Body of pancreas (tissue), 4 donors: Measurements from ENCODE around the gene IL16. TPM values are rescaled to one million over a fixed set of nuclear protein-coding genes. Genes with fewer than 3 reads are reported as not detected.

Experiments used
- ATAC-seq: fragments of 150-250 bp; one replicate; pipeline ENCODE4 v1.9.1; 2016
- DNase-seq, 4 donors: peaks; one replicate each; pipeline ENCODE4 v3.0.0-alpha.2; 2019
- H3K27ac ChIP-seq, 4 donors: fragments of 200-600 bp; sonication (generic); 1 replicate in 3 of 4; 2 replicates in 1 of 4; pipeline versions ENCODE4 v1.5.1 to v1.6.1; 2016 to 2019; ENCODE audit warnings: mild to moderate bottlenecking in 1 of 4, mixed read lengths in 1 of 4, moderate library complexity in 1 of 4
- H3K27me3 ChIP-seq, 2 donors: fragments of 200-600 bp; sonication (generic); one replicate each; pipeline ENCODE4 v1.6.0; 2016; ENCODE audit warnings: mild to moderate bottlenecking in 1 of 2
- H3K36me3 ChIP-seq, 2 donors: fragments of 200-600 bp; sonication (generic); replicated peaks in 1 of 2; 2 replicates each; pipeline ENCODE4 v1.5.1; 2016; ENCODE audit warnings: low read depth in 2 of 2; ENCODE audit not compliant: insufficient read depth in 1 of 2
- H3K4me1 ChIP-seq: fragments of 200-600 bp; sonication (generic); one replicate; pipeline ENCODE4 v1.6.0; 2016
- H3K4me3 ChIP-seq, 2 donors: fragments of 200-600 bp; sonication (generic); 1 replicate in 1 of 2; 2 replicates in 1 of 2; pipeline ENCODE4 v1.5.1; 2016 to 2019
- H3K9me3 ChIP-seq, 3 donors: fragments of 200-600 bp; sonication (generic); 1 replicate in 2 of 3; 2 replicates in 1 of 3; pipeline ENCODE4 v1.5.1; 2016
- POLR2A ChIP-seq, 3 donors: fragments of 450-650 bp; IDR thresholded peaks; one replicate each; pipeline ENCODE4 v1.6.1; 2016; ENCODE audit warnings: antibody characterized with exemption in 3 of 3, mild to moderate bottlenecking in 2 of 3
- WGBS, 2 donors: methylation state at CpG; one replicate each; pipeline ENCODE4 v1.1.5; 2017; 5-methylcytosine and 5-hydroxymethylcytosine counted together
- intact Hi-C: fragments of 100-400 bp; cut with DNase I; formaldehyde crosslinking; loops from one replicate; pipeline ENCODE4 v1.15.1; 2023
- total RNA-seq, 2 donors: library from RNA; depleted of rRNA; stranded (reverse); fragments of >200 nt; gene quantifications; one replicate each; pipeline ENCODE4 v1.1.0, GENCODE V29; 2016
- TF ChIP-seq, protein P1 (sequence below), 7 experiments: fragments of 450-650 bp in 4 of 7; fragments of 200-600 bp in 3 of 7; sonication (generic) in 3 of 7; IDR thresholded peaks; one replicate each; pipeline ENCODE4 v1.5.1; 2016 to 2019; ENCODE audit warnings: antibody characterized with exemption in 7 of 7

IL16 gene
- total RNA-seq, 2 donors from 2014 or later: 2.9 to 4.9 TPM

DNA sequence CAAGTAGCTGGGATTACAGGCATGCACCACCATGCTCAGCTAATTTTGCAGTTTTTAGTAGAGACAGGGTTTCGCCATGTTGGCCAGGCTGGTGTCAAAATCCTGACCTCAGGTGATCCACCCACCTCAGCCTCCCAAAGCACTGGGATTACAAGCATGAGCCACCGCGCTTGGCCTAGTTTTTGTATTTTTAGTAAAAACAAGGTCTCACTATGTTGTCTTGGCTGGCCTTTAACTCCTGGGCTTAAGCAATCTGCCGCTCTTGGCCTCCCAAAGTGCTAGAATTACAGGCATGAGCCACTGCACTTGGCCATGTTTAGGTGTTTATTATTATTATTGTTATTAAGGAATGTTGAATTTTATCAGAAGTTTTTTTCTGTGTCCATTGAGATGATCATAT, 14.7 kb downstream of the IL16 start:
- TF ChIP-seq, protein P1, sequence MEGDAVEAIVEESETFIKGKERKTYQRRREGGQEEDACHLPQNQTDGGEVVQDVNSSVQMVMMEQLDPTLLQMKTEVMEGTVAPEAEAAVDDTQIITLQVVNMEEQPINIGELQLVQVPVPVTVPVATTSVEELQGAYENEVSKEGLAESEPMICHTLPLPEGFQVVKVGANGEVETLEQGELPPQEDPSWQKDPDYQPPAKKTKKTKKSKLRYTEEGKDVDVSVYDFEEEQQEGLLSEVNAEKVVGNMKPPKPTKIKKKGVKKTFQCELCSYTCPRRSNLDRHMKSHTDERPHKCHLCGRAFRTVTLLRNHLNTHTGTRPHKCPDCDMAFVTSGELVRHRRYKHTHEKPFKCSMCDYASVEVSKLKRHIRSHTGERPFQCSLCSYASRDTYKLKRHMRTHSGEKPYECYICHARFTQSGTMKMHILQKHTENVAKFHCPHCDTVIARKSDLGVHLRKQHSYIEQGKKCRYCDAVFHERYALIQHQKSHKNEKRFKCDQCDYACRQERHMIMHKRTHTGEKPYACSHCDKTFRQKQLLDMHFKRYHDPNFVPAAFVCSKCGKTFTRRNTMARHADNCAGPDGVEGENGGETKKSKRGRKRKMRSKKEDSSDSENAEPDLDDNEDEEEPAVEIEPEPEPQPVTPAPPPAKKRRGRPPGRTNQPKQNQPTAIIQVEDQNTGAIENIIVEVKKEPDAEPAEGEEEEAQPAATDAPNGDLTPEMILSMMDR (IDR thresholded peaks at IDR 0.05): no peak
- no peak for TF ChIP-seq POLR2A (IDR thresholded peaks at IDR 0.05)
- DNase-seq: no peak

DNA sequence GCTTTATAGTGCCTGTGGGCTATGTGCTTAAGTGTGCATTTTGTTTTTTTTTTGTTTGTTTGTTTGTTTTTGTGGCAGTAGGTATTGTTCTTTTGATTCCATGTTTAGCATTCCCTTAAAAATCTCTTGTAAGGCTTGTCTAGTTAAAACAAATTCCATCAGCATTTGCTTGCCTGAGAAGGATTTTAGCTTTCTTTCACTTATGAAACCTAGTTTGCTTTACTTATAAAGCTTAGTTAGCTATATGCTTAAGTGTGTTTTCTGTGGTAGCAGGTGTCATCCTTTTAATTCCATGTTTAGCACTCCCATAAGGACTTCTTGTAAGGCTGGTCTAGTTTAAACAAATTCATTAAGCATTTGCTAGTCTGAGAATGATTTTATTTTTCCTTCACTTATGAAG, 17.3 kb downstream of the IL16 start:
- no peak for TF ChIP-seq POLR2A (IDR thresholded peaks at IDR 0.05)
- TF ChIP-seq, protein P1 (IDR thresholded peaks at IDR 0.05): no peak
- Histone ChIP-seq H3K27me3 (no peaks in the 10 kb centered on the region), H3K9me3 (no peaks in the 10 kb centered on the region), H3K4me3 (no peak overlapping the region), H3K4me1 (no peaks in the 10 kb centered on the region), H3K36me3 (no peaks in the 10 kb centered on the region), H3K27ac (no peak overlapping the region)
- DNase-seq: no peak
- intact Hi-C loops: no loop called here
- no peak for ATAC-seq

More for the DNA sequence above, 14.7 kb downstream of the IL16 start:
- no peak overlapping the region for H3K27ac ChIP-seq
- WGBS, 2 donors: 86 to 90% methylated on average over 4 of the region's 4 CpGs
- no peak overlapping the region for H3K4me3 ChIP-seq
- H3K9me3 ChIP-seq: peaks cover 0 to 4% (median 0%) of the 10 kb centered on the region in 3 donors
- ATAC-seq: no peak
- no peaks in the 10 kb centered on the region for H3K27me3 ChIP-seq
- no peaks in the 10 kb centered on the region for H3K36me3 ChIP-seq
- intact Hi-C loops: no loop called here
- H3K4me1 ChIP-seq: no peaks in the 10 kb centered on the region

DNA sequence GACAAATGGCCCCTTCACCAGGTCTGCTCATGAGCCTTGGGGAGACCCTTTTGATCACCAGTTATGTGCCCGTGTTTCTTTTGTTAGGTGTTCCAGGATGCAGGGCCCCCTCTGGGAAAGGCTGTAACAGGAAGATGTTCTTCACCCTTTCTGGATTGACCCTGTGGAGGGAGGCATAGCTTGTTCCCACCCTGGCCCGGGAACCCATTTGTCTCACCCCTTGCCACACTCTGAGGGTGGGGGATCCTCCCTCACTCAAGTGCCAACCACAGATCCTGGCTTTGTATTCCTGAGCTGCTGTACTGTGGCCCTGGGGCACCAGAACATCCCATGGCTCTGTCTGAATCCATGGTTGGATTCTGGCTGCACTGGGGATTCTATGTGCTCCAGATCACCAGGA, 18.9 kb downstream of the IL16 start:
- no peaks in the 10 kb centered on the region for H3K36me3 ChIP-seq
- intact Hi-C loops: no loop called here
- no peaks in the 10 kb centered on the region for H3K27me3 ChIP-seq
- DNase-seq: no peak
- no peak overlapping the region for H3K27ac ChIP-seq
- H3K9me3 ChIP-seq: no peaks in the 10 kb centered on the region
- no peaks in the 10 kb centered on the region for H3K4me1 ChIP-seq
- TF ChIP-seq, protein P1 (IDR thresholded peaks at IDR 0.05): no peak
- TF ChIP-seq POLR2A (IDR thresholded peaks at IDR 0.05): no peak
- 66 to 71% methylated on average over 2 of the region's 2 CpGs for WGBS, 2 donors
- no peak overlapping the region for H3K4me3 ChIP-seq
- ATAC-seq: no peak

DNA sequence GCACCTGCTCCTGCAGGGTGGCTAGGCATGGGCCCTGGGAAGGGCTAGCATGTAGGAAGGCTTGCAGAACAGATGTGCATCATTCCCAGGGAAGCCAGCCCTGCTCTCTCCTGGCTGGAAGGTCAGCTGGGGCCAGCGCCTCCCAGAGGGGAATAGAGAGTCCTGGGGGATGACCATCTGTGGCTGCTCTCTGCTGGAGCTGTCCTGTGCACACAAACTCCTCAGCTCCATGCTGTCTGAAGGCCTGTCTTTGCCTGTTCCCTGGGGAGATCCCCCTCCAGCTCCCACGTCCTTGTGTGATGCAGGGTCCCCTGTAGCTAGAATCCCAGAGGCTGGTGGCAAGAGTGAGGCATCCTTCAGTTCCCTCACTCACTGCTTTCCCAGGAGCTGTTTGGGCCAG, 19.3 kb downstream of the IL16 start:
- H3K27me3 ChIP-seq: no peaks in the 10 kb centered on the region
- TF ChIP-seq, protein P1 (IDR thresholded peaks at IDR 0.05): no peak
- no peak for TF ChIP-seq POLR2A (IDR thresholded peaks at IDR 0.05)
- ATAC-seq (no peak), DNase-seq (no peak)
- intact Hi-C loops: no loop called here
- H3K36me3 ChIP-seq: no peaks in the 10 kb centered on the region
- 50 to 71% methylated on average over 1 to 2 of the region's 2 CpGs for WGBS, 2 donors
- no peak overlapping the region for H3K27ac ChIP-seq
- H3K4me3 ChIP-seq: no peak overlapping the region
- no peaks in the 10 kb centered on the region for H3K9me3 ChIP-seq
- no peaks in the 10 kb centered on the region for H3K4me1 ChIP-seq

DNA sequence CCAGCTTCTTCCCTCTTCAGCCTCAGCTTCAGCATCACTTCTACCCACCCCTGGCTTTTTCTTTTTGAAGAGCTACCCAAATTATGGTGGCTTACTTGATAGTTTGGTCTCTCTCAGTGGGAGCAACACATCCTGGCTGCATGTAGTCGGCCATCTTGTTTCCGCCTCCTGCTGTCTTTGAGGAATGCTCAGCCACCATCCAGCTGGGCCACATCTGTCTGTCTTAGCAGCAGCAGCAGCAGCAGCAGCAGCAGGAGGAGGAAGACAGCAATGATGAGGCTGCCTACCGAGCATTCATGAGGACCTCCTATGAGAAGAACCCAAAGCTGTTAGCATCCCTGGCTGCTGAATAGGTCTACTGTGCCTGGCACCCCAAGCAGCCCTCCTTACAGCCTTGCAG, 19.7 kb downstream of the IL16 start:
- no peak for ATAC-seq
- intact Hi-C loops: no loop called here
- no peak for TF ChIP-seq POLR2A (IDR thresholded peaks at IDR 0.05)
- TF ChIP-seq, protein P1 (IDR thresholded peaks at IDR 0.05): no peak

More for the DNA sequence above, 19.7 kb downstream of the IL16 start:
- H3K4me1 ChIP-seq: no peaks in the 10 kb centered on the region
- WGBS, 2 donors: 64 to 80% methylated on average over 3 of the region's 3 CpGs
- H3K27me3 ChIP-seq: no peaks in the 10 kb centered on the region
- H3K4me3 ChIP-seq: no peak overlapping the region
- H3K36me3 ChIP-seq: no peaks in the 10 kb centered on the region
- DNase-seq: no peak
- no peak overlapping the region for H3K27ac ChIP-seq
- no peaks in the 10 kb centered on the region for H3K9me3 ChIP-seq
